GM18907 (cell line): ENCODE results near the gene TMC6.
"Not testable (repeated sequence)": the region's sequence is repeated elsewhere in the genome, so short reads cannot be mapped to it uniquely, and the experiment has no call there.

Source experiments
- ATAC-seq: cut with Tn5 transposase; IDR thresholded peaks from one replicate; pipeline ENCODE4 v1.9.1; 2021; ENCODE audit warnings: mild to moderate bottlenecking, moderate library complexity; ENCODE audit not compliant: unreplicated experiment

Gene TMC6

DNA sequence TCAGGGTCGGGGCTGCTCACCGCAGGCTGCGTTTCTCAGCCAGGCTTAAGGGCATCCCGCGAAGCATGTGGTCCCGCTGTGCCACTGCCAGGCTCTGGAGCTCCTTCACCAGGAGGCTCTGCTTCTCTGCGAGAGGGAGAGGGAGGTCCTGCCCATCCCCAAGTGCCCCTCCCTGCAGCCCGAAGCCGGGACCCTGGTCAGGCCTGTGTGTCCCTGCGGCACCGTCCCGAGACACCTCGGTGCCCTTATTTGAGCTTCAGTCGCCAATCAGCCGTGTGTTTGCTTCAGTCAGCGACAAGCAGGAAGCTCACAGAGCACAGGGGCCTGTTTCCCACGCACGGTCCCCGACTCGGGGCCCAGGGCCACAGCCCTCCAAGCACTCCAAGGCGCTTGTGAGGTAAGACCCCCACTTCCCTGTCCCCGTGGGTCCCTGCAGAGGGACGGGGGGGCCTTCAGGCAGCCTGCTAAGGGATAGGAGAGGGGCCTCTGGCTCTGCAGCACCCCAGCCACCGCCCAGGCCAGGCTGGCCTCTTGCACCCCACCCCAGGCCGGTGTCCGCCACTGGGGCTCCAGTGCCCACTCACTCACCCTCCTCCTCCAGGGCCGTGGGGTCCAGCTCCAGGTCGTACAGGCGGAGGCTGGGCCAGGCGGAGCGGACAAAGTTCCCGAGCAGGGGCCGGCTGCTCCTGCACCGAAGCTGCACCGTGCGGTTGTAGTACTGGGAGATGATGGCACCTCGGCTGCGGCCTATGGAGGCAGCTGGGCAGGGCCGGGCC, 3.2 kb downstream of the TMC6 start:
- ATAC-seq = no peak

DNA sequence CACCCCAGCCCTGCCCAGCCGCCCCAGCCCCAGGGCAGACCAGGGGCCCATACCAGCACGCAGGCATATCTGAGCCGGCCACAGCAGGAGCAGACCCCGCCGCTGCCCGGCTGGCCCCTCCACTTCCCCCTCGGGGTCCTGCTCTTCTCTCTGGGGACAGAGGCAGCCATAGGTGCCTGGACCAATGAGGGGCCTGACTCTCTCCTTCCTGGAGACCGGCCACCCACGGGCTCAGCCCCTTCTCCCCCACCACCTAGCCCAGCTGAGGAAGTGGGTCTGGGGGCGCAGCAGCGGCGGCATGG, 3.8 kb downstream of the TMC6 start:
- no peak for ATAC-seq

- ATAC-seq = peak; percentile 24
Observed at GRCh38 chr17:78124081-78124835, 4.3 kb downstream of the TMC6 start.

GRCh38 chr17:78123258-78123929, 5.2 kb downstream of the TMC6 start:
- ATAC-seq = no peak

DNA sequence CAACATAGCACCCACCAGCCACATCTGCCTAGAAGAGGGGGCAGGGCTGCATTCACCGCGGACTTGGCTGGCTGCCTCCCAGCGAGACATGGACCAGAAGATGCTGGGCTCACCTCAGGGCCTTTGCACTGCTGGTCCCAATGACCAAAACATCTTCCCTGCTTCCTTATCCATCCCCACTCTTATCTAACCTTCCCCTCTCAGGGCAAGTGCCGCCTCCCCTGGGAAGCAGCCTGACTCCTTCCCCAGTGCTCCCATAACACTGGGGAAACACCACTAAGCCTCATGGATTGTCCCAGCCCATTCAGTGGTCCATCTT, 5.7 kb downstream of the TMC6 start:
- ATAC-seq = no peak

DNA sequence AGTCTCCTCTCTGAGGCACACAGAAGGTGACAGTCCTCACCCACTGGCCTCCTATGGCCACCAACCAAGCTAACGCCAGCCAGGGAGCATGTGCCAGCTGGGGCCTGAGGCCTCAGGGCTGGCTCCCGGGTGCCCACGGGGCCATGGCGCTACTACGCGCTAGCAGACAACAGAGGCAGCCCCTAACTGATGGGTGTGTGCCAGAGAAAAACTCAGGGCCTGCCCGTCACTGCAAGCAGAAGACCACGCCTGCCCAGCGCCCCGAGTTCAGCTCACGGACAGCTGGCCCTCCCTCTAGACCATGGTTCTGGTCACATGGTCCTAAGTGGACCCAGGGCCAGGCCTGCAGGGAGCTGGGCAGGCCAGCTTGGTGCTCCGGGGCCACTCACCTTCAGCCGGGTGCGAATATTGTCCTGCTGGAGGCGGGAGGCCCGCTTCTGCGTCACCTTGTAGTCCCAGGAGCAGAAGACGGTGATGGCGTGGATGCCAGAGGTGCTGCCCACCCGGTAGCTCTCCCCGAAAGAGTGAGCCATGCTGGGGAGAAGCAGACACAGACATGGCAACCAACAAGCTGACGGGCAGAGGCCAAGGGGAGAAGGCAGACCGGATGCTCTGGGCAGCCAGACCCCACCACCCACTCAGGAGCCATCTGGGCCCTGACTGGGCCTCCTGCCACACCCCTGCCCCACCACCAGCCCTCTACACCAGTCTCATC, 6.2 kb downstream of the TMC6 start:
- ATAC-seq = no peak

GRCh38 chr17:78121801-78122215, 6.7 kb downstream of the TMC6 start:
- no peak for ATAC-seq

DNA sequence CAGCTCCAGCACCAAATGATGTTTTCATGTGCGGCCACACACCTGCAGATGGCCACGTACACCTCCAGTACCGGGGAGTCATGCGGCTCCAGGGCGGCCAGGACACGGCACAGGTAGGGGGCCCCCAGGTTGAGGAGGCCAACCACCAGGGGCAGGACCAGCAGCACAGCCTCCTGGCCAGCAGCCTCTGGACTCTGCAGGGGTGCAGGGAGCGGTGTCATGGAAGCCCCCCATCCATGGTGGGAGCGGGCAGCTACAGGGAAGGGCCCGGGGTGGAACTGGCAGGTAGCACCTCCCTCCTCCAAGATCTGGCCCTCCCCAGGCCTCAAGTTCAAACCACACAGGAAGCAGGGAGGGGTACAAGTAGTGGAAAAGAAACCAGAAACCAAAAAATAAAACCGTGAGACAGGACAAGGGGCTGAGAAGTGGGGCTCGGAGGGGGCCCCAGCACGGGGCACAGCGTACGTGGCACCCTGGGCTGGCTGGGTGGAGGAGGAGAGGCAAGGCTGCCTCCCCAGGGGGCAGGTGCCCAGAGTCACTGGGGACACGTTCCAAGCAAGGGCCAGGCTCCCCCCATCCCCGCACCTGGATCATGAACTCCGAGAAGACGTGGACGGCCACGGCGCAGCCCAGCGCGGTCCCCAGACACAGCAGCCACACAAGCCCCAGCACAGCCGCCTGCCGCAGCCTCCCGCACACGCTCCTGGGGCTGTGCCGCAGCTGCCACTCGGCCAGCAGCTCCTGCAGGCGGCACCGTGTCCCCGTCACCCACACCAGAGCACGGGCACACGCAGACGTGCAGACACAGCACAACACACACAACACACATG, 7.4 kb downstream of the TMC6 start:
- peak; percentile 31 for ATAC-seq

DNA sequence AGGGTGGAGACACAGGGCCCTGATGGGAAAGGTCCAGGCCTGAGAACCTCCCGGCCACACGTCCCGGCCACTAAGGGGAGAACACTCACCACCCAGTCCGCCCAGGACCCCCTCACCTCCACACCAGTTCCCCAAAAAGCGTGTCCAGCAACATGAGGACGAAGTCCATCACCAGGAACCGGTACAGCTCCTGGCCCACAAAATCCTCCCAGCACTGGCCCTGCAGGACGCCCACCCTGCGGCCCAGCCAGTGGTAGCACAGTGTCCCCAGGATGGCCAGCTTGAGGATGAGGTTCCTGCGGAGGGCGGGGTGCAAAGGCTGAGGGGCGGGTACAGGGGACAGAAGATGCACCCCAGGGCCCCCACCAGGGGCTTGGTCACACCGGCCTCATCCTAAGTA, 8.0 kb downstream of the TMC6 start:
- no peak for ATAC-seq

GRCh38 chr17:78118801-78119241, 9.7 kb downstream of the TMC6 start:
- no peak for ATAC-seq

GRCh38 chr17:78117027-78117981, 11.3 kb downstream of the TMC6 start:
- ATAC-seq = no peak

- no peak for ATAC-seq
Observed at GRCh38 chr17:78116411-78116810, 12.1 kb downstream of the TMC6 start.

GRCh38 chr17:78115803-78116202, 12.8 kb downstream of the TMC6 start:
- ATAC-seq = not testable (repeated sequence)

GRCh38 chr17:78114831-78115723, 13.5 kb downstream of the TMC6 start:
- ATAC-seq = no peak

GRCh38 chr17:78113804-78114785, 14.5 kb downstream of the TMC6 start:
- ATAC-seq = no peak

- ATAC-seq = peak; percentile 54
Observed at GRCh38 chr17:78112518-78113471, 15.8 kb downstream of the TMC6 start.
